Activated T-cell treated with anti-CD3 and anti-CD28 coated beads, Interleukin-2, amount 50 U/mL, for 72 hours (primary cell): ENCODE data around the gene ZNF219. TPM values are rescaled to one million over a fixed set of nuclear protein-coding genes. Genes with fewer than 3 reads are reported as not detected.
A peak's percentile ranks its signal among the peaks of the same experiment; 100 is the strongest.

Experiments
- ATAC-seq, 2 donors: fragments of 150-1000 bp; cut with Tn5 transposase; replicated peaks in 1 of 2; 2 replicates each; pipeline ENCODE4 v1.10.0; 2021; ENCODE audit warnings: moderate library complexity in 2 of 2, mild to moderate bottlenecking in 1 of 2
- DNase-seq, 2 donors: peaks; one replicate each; pipeline ENCODE4 v3.0.0; 2021 to 2022; ENCODE audit warnings: mixed read lengths in 1 of 2
- H3K27ac Mint-ChIP-seq: one replicate; pipeline ENCODE4 v1.8.0; 2022; ENCODE audit warnings: mild to moderate bottlenecking, moderate library complexity, mixed read lengths
- H3K27me3 Mint-ChIP-seq: one replicate; pipeline ENCODE4 v1.8.0; 2022; ENCODE audit warnings: low read depth, mixed read lengths
- H3K36me3 Mint-ChIP-seq, 2 donors: one replicate each; pipeline ENCODE4 v1.8.0; 2022; ENCODE audit warnings: mixed read lengths in 2 of 2, mild to moderate bottlenecking in 1 of 2; ENCODE audit not compliant: insufficient read depth in 2 of 2
- H3K4me1 Mint-ChIP-seq: one replicate; pipeline ENCODE4 v1.8.0; 2022; ENCODE audit warnings: low read depth, mixed read lengths
- H3K4me3 Mint-ChIP-seq, 2 donors: one replicate each; pipeline ENCODE4 v1.8.0; 2022; ENCODE audit warnings: mild to moderate bottlenecking in 2 of 2, mixed read lengths in 2 of 2, moderate library complexity in 2 of 2
- H3K9me3 Mint-ChIP-seq, 2 donors: one replicate each; pipeline ENCODE4 v1.8.0; 2022; ENCODE audit warnings: mixed read lengths in 2 of 2
- total RNA-seq, 2 donors: library from RNA; stranded (reverse); gene quantifications; one replicate each; pipeline ENCODE4 v1.2.3, GENCODE V29; 2022

The ZNF219 gene
- total RNA-seq, 2 donors from 2014 or later = 11.2 to 12.4 TPM

DNA sequence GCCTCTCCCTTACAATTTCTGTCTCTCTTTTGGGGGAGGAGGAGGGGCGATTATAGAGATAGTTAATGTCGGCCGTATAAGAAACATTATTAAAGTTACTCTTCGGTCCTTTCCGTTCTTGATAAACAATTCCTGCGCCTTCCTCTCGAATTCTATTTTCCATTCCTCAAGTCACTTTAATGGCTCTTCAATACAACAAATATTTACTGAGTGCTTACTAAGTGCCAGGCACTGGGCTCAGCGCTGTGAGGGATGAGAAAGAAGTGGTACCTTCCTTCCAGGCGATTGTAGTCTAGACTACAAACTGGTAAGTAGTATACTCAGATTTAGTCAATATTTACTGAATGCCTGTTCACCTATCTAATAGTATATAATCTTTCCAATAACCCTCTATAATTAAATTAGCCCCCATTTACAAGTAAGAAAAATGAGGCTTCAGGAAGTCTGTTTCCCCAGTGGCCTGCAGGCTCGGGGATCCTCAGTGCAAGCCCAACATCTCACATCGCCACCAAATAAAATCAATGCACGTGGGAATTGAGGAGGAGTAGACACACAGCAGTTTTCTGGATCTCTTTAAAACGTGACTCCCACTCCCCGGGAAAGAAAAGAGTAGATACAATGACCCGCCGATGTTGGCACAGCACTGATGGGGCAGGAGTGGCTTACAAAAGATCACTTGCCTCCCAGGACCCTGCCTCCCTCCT, 589 bp upstream of the ZNF219 start:
- H3K9me3 Mint-ChIP-seq = no peaks in the 10 kb centered on the region
- ATAC-seq (no peak), DNase-seq (no peak)
- peaks cover 47% of the 10 kb centered on the region for H3K4me1 Mint-ChIP-seq
- peaks cover 12% of the 10 kb centered on the region for H3K27me3 Mint-ChIP-seq
- H3K4me3 Mint-ChIP-seq = peak overlapping the region; percentile 79 to 97
- H3K27ac Mint-ChIP-seq = peak overlapping the region; percentile 87
- peaks cover 0 to 2% of the 10 kb centered on the region in 2 donors for H3K36me3 Mint-ChIP-seq

DNA sequence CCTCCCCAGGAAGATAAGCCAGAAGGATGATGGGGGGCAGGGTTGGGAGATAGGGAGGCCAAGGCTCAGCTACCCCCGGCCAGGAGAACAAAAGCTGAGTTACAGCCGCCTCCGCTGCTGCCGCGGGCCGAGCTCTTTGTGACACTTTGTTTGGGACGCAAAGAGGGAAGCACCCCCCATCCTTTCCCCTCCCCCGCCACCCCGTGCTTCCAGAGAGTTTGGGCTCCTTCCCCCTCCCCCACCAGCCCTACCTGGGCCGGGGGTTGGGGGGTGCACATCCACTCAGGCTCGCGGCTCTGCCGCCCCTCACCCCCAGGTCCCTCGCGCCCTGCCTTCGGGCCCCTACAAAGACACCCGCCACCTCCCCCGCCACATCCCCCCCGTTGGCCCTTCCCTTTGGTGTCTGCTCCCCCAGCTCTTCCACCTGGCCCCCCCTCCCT, 799 bp downstream of the ZNF219 start:
- Mint-ChIP-seq H3K4me1 (peaks cover 46% of the 10 kb centered on the region), H3K36me3 (peaks cover 0 to 2% of the 10 kb centered on the region in 2 donors), H3K27ac (peak overlapping the region; percentile 64), H3K9me3 (no peaks in the 10 kb centered on the region), H3K4me3 (peak overlapping the region; percentile 81 to 84), H3K27me3 (peaks cover 12% of the 10 kb centered on the region)
- ATAC-seq (peak in 1 of 2 donors; percentile 2), DNase-seq (peak in 1 of 2 donors; percentile 13)

DNA sequence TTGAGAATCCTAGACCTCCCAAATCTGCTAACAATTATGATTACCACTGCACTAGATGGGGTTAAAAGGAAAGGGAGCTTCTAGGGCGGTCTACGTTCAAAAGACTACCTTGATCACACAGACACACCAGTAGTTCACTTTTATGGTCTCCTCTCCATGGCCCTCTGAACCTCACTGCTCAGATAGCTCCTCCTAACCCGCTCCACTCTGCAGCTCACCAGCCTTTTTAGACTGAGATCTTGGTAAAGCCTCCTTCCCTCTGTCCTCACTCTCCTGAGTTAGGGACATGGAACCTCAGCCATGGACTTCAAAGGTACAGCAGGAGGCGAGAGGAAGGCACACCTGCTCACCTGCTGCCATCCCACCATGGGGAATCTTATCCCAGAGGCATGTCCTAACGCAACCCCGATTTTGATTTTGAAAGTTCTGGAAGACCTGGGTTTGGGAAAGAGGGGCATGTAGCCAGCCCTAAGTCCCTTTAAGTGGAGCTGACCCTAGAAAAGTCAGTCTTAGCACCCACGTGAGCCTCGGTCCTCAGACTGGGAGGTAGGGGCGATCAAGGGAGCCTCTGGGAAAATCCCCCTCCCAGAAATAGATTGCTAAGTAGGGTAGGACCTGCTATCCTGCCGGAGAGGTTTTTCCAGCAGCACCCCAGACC, 1.3 kb downstream of the ZNF219 start:
- peaks cover 0 to 2% of the 10 kb centered on the region in 2 donors for H3K36me3 Mint-ChIP-seq
- H3K4me1 Mint-ChIP-seq = peaks cover 43% of the 10 kb centered on the region
- peak overlapping the region; percentile 64 for H3K27ac Mint-ChIP-seq
- DNase-seq = no peak
- no peak for ATAC-seq
- H3K4me3 Mint-ChIP-seq = peak overlapping the region; percentile 81 to 84
- H3K27me3 Mint-ChIP-seq = peaks cover 12% of the 10 kb centered on the region
- H3K9me3 Mint-ChIP-seq = no peaks in the 10 kb centered on the region

GRCh38 chr14:21096438-21096837, 2.0 kb downstream of the ZNF219 start:
- Mint-ChIP-seq H3K36me3 (peaks cover 0 to 2% of the 10 kb centered on the region in 2 donors), H3K4me3 (no peak overlapping the region), H3K4me1 (peaks cover 36% of the 10 kb centered on the region), H3K9me3 (no peaks in the 10 kb centered on the region), H3K27me3 (peaks cover 12% of the 10 kb centered on the region), H3K27ac (no peak overlapping the region)
- ATAC-seq (no peak), DNase-seq (no peak)

DNA sequence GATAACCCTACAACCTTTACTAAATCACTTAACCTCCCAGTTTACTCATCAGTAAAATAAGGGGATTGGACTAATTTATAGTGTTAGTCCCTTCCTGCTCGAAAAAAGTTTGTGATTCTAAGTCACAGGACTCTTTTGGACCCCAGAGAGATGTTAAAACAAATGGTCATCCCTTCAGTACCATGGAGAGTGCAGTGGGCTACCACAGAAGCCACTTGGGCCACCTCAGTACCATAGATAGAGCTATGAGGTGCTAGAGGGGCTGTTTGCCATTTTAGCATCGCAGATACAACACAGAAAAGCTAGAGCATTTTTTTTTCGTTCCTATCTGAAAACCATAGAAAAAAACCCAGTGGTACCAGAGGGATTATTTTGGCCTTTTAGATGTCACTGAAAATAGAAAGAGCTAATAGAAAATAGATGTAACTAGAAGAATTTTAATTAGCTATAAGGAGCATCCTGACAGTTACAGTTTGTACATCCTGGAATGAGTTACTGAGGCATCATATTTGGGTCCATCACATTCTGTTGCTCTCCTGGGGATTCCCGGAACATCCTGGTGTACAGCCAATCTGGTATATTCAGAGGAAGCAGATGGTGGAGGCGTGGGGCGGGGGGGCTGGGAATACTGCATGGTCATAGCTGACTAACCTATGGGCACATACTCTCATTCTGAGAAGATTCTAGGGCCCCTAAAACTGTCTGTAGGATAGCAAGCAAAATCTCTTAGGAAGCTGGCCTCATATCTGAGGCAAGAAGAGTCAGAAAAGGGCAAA, 2.8 kb downstream of the ZNF219 start:
- ATAC-seq = no peak
- H3K4me3 Mint-ChIP-seq = no peak overlapping the region
- peaks cover 12% of the 10 kb centered on the region for H3K27me3 Mint-ChIP-seq

GRCh38 chr14:21093769-21094681, 4.4 kb downstream of the ZNF219 start:
- no peak overlapping the region for H3K4me3 Mint-ChIP-seq
- peaks cover 5% of the 10 kb centered on the region for H3K27me3 Mint-ChIP-seq
- H3K27ac Mint-ChIP-seq = no peak overlapping the region
- peaks cover 23% of the 10 kb centered on the region for H3K4me1 Mint-ChIP-seq
- peaks cover 0 to 2% of the 10 kb centered on the region in 2 donors for H3K36me3 Mint-ChIP-seq
- H3K9me3 Mint-ChIP-seq = no peaks in the 10 kb centered on the region
- ATAC-seq = no peak
- no peak for DNase-seq

More for the DNA sequence above, 2.8 kb downstream of the ZNF219 start:
- Mint-ChIP-seq H3K4me1 (peaks cover 30% of the 10 kb centered on the region), H3K27ac (no peak overlapping the region), H3K9me3 (no peaks in the 10 kb centered on the region), H3K36me3 (peaks cover 0 to 2% of the 10 kb centered on the region in 2 donors)
- no peak for DNase-seq

DNA sequence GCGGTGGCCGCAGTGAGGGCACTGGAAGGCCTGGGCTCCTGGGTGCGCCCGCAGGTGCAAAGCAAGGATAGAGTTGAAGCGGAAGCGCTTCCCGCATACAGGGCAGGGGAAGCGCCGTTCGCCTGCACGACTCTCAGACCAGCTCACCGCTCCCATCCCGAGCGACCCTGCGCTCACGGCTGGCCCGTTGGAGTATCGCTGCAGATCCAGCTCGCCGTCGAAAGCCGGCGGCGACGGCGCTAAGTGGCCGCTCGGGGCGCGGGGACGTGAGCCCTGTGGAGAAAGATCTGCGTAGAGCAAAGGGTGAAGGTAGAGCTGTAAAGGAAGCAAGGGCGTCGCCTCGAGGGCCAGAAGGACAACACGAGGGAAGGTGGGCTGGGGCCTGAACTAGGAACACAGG, 5.4 kb downstream of the ZNF219 start:
- Mint-ChIP-seq H3K4me1 (peaks cover 22% of the 10 kb centered on the region), H3K36me3 (no peaks in the 10 kb centered on the region), H3K27ac (no peak overlapping the region), H3K27me3 (peaks cover 5% of the 10 kb centered on the region), H3K9me3 (no peaks in the 10 kb centered on the region), H3K4me3 (no peak overlapping the region)
- DNase-seq (no peak), ATAC-seq (no peak)

DNA sequence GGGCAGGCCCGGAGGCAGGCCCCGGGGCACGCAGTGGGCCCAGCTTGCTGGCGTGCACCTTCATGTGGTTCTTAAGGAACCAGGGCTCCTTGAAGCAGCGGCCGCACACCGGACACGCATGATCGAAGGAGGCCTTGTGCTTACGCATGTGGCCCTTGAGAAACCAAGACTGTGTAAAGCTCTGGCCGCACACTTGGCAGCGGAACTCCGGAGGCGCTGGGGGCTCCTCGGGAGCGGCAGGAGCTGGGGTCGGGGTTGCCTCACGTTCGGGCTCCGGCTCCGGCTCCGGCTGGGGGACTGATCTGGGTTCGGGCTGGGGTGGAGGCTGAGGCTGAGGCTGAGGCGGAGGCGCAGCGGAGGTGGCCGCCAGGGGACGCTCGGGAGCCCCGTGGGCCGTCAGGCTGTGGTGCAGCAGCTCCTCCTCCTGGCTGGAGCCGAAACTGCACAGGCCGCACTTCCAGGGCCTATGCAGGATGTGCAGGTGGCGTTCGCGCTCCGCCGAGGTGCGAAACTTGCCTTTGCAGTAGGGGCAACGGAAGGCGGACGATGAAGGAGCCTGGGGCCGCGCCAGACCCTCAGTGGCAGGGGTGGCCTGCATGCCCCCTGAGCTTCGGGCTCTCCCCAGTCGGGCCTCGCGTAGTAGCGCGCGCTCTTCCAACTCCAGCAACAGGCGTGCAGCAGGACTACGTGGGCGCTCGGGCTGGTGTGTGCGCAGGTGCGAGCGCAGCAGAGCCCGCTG, 6.0 kb downstream of the ZNF219 start:
- Mint-ChIP-seq H3K27me3 (peaks cover 5% of the 10 kb centered on the region), H3K4me1 (peaks cover 27% of the 10 kb centered on the region), H3K4me3 (no peak overlapping the region), H3K36me3 (no peaks in the 10 kb centered on the region), H3K9me3 (no peaks in the 10 kb centered on the region), H3K27ac (no peak overlapping the region)
- DNase-seq (peak; percentile 91 to 95), ATAC-seq (peak; percentile 90 to 91)

DNA sequence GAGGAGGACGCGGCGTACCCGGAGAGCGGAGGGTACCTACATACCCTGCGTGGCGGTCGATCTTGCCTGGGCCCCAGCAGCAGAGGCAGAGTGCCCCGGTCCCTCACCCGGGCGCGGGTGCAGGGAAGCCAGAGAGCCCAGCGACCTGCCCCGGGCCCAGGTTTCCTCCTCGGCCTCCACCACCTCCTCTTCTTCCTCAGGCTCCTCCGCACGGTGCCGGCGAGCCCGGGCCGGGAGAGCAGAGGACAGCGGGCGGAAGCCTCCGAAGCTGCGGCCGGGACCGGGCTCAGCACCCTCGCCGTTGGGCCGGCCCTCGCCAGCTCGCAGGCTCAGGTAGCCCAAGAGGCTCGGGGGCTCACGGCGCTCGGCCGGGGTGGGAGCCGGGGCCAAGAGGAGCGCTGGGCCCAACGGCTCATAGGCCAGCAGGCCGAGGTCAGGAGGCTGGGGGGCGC, 6.6 kb downstream of the ZNF219 start:
- Mint-ChIP-seq H3K27ac (no peak overlapping the region), H3K27me3 (no peaks in the 10 kb centered on the region), H3K36me3 (no peaks in the 10 kb centered on the region), H3K9me3 (no peaks in the 10 kb centered on the region), H3K4me3 (no peak overlapping the region), H3K4me1 (peaks cover 23% of the 10 kb centered on the region)
- ATAC-seq (no peak), DNase-seq (no peak)

DNA sequence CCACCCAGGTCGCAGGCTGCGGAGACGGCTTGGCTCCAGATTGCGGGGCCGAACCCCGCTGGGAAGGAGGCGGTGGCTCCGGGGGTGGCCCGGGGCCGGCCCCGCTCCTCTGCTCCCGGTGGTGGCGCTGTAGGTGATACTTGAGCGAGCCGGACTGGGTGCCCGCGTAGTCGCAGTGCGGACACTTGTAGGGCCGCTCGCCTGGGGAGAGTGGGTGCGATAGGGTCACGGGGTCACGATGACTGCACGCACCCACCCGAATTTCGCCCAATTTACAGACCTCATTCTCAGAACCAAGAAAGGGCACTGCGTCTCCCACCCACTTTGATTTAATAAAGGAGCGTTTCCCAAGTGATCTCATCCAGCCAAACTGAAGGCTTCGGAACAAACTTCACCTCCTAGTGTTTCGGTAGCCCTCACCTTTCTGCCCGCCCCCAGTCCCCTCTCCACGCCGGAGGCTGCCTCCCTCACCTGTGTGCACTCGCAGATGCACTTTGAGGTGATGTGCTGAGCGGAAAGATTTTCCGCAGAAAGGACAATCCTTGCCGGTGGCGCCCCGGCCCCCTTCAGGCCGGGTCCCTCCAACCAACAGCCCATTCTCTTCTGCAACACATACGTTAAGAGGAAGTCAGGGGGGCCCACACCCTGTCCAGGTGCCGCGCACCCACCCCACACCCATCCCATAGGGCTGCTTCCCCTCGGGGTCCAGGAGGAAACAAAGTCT, 7.4 kb downstream of the ZNF219 start:
- Mint-ChIP-seq H3K4me3 (no peak overlapping the region), H3K4me1 (peaks cover 27% of the 10 kb centered on the region), H3K36me3 (no peaks in the 10 kb centered on the region), H3K27me3 (no peaks in the 10 kb centered on the region), H3K27ac (no peak overlapping the region), H3K9me3 (no peaks in the 10 kb centered on the region)
- ATAC-seq = no peak
- DNase-seq = no peak

DNA sequence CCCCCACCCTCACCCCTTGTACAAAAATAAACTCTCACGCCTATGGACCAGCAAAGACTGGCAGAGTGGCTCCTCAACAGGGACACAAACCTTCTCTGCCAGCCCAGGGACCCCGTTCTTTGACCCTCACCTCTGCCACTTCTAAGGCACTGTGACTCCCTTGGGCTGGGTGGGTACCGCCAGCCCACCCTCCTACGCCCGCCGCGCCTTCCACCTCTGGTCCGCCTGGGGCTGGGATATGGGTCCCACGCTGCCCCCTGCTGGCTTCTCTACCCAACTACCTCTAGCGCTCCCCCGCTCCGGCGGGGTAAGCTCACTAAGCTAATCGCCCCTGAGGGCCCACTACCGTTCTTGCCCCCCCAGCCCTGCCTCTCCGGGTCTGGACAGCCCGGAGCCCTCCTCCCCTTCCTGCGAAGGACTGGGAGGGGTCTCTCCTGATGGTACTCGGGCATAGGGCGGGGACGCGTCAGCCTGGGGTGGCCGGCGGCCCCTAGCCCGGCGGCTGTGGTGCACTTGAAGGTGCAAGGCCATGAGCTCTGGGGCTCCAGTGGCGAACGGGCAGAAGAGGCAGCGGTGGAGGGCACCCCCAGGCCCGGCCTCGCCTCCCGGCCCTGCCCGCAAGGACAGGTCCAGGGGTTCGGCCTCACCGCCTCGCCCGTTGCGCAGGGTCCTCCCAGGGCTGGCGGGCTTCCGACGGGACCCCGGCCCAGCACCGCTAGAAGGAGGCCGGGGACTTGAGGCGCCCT, 8.1 kb downstream of the ZNF219 start:
- Mint-ChIP-seq H3K4me1 (peaks cover 27% of the 10 kb centered on the region), H3K27ac (no peak overlapping the region), H3K36me3 (no peaks in the 10 kb centered on the region), H3K4me3 (no peak overlapping the region), H3K9me3 (no peaks in the 10 kb centered on the region), H3K27me3 (no peaks in the 10 kb centered on the region)
- DNase-seq (peak in 1 of 2 donors; percentile 53), ATAC-seq (no peak)
